H1 (cell line): Measurements from ENCODE around the gene ITIH1. TPM values are rescaled to one million over a fixed set of nuclear protein-coding genes. Genes with fewer than 3 reads are reported as not detected.

Experiments used
- CTCF ChIA-PET: fragments of 300-600 bp; sonication (Branson Sonifier 250); formaldehyde crosslinking; loops from one replicate; lab custom pipeline; 2021; ENCODE audit not compliant: partially characterized antibody; lab: Charles Lee
- POLR2A ChIA-PET: fragments of 300-600 bp; sonication (Branson Sonifier 250); formaldehyde crosslinking; loops from one replicate; lab custom pipeline; 2021; ENCODE audit warnings: inconsistent platforms; ENCODE audit not compliant: partially characterized antibody; lab: Charles Lee
- DNase-seq, 2 experiments: peaks; one replicate each; pipeline versions ENCODE4 v3.0.0 to v3.0.0-alpha.2; 2010 to 2022; ENCODE audit warnings: low spot score in 2 of 2, low read depth in 1 of 2, mixed read lengths in 1 of 2
- FAIRE-seq: peaks from 2 replicates; lab custom pipeline; 2011; peaks lifted over from hg19 to GRCh38; lab: Jason Lieb, UNC
- H2AFZ ChIP-seq: 2 replicates; pipeline ENCODE4 v1.8.1; 2012; ENCODE audit warnings: low read length, inconsistent platforms
- H2AK5ac ChIP-seq: 2 replicates; pipeline ENCODE4 v1.6.1; 2013; ENCODE audit warnings: low read depth, low read length
- H2BK120ac ChIP-seq: replicated peaks from 2 replicates; pipeline ENCODE3; 2013; ENCODE audit warnings: low read depth, low read length, inconsistent platforms
- H2BK12ac ChIP-seq: 2 replicates; pipeline ENCODE4 v1.6.1; 2013; ENCODE audit warnings: low read depth, low read length
- H2BK15ac ChIP-seq: 2 replicates; pipeline ENCODE4 v1.6.1; 2013; ENCODE audit warnings: low read length
- H2BK20ac ChIP-seq: 2 replicates; pipeline ENCODE4 v1.6.1; 2013; ENCODE audit warnings: low read length
- H2BK5ac ChIP-seq: 2 replicates; pipeline ENCODE4 v1.6.1; 2013; ENCODE audit warnings: low read depth, low read length
- H3K14ac ChIP-seq: 2 replicates; pipeline ENCODE4 v1.6.1; 2013; ENCODE audit warnings: inconsistent platforms; ENCODE audit not compliant: insufficient read length
- H3K18ac ChIP-seq: 2 replicates; pipeline ENCODE4 v1.6.1; 2013; ENCODE audit warnings: low read length; ENCODE audit errors: extremely low read depth
- H3K23ac ChIP-seq: 2 replicates; pipeline ENCODE4 v1.6.1; 2013; ENCODE audit warnings: inconsistent platforms; ENCODE audit not compliant: insufficient read length
- H3K23me2 ChIP-seq: 2 replicates; pipeline ENCODE4 v1.6.1; 2013; ENCODE audit warnings: low read depth, low read length
- H3K27ac ChIP-seq: 2 replicates; pipeline ENCODE4 v1.6.1; 2011; ENCODE audit warnings: low read depth, low read length, inconsistent platforms
- H3K27me3 ChIP-seq, 4 experiments: replicated peaks in 1 of 4; 1 replicate in 1 of 4; 2 replicates in 3 of 4; pipeline versions ENCODE4 v1.6.1 to v1.8.1; 2011 to 2013; ENCODE audit warnings: low read length in 3 of 4, mild to moderate bottlenecking in 3 of 4, inconsistent platforms in 2 of 4, mixed read lengths in 2 of 4, moderate library complexity in 1 of 4; ENCODE audit not compliant: control insufficient read depth in 3 of 4, insufficient read depth in 3 of 4; ENCODE audit errors: extremely low read depth in 1 of 4
- H3K36me3 ChIP-seq, 4 experiments: 2 replicates each; pipeline versions ENCODE4 v1.6.1 to v1.8.1; 2011 to 2013; ENCODE audit warnings: mild to moderate bottlenecking in 4 of 4, low read length in 3 of 4, moderate library complexity in 2 of 4, control low read depth in 1 of 4, inconsistent platforms in 1 of 4; ENCODE audit not compliant: insufficient read depth in 4 of 4, control insufficient read depth in 2 of 4
- H3K4ac ChIP-seq: replicated peaks from 2 replicates; pipeline ENCODE3; 2013; ENCODE audit warnings: low read length, low read depth, mixed read lengths, inconsistent platforms; ENCODE audit not compliant: insufficient read length
- H3K4me1 ChIP-seq, 4 experiments: replicated peaks in 1 of 4; 1 replicate in 1 of 4; 2 replicates in 3 of 4; pipeline versions ENCODE4 v1.6.1 to v1.8.1; 2011 to 2013; ENCODE audit warnings: low read length in 3 of 4, inconsistent platforms in 2 of 4, mixed read lengths in 1 of 4; ENCODE audit not compliant: insufficient read depth in 4 of 4, control insufficient read depth in 3 of 4
- H3K4me2 ChIP-seq, 2 experiments: 2 replicates each; pipeline versions ENCODE4 v1.6.1 to v1.8.1; 2011 to 2013; ENCODE audit warnings: low read depth in 2 of 2, low read length in 2 of 2, control low read depth in 1 of 2, inconsistent platforms in 1 of 2, mild to moderate bottlenecking in 1 of 2; ENCODE audit not compliant: insufficient read depth in 1 of 2
- H3K4me3 ChIP-seq, 4 experiments: fragments of 200-600, 300-600 bp in 1 of 4; sonication (generic), shearing (Covaris generic), sonication (Bioruptor Twin) in 1 of 4; 2 replicates each; pipeline versions ENCODE4 v1.5.1 to v1.8.1; 2011 to 2016; ENCODE audit warnings: low read length in 4 of 4, low read depth in 3 of 4, control low read depth in 2 of 4, inconsistent platforms in 2 of 4, mild to moderate bottlenecking in 2 of 4, mixed read lengths in 1 of 4, moderate library complexity in 1 of 4; ENCODE audit not compliant: insufficient read depth in 2 of 4; ENCODE audit errors: extremely low read depth in 1 of 4
- H3K56ac ChIP-seq: replicated peaks from 2 replicates; pipeline ENCODE3; 2013; ENCODE audit warnings: low read depth, mild to moderate bottlenecking, mixed read lengths, low read length, inconsistent platforms; ENCODE audit not compliant: insufficient read length
- H3K79me1 ChIP-seq: 2 replicates; pipeline ENCODE4 v1.6.1; 2013; ENCODE audit warnings: low read depth, low read length, control low read depth
- H3K79me2 ChIP-seq, 2 experiments: 2 replicates each; pipeline versions ENCODE4 v1.6.1 to v1.8.1; 2012 to 2013; ENCODE audit warnings: low read length in 2 of 2, mild to moderate bottlenecking in 2 of 2, inconsistent platforms in 1 of 2; ENCODE audit not compliant: insufficient read depth in 2 of 2, control insufficient read depth in 1 of 2
- H3K9ac ChIP-seq, 4 experiments: replicated peaks in 1 of 4; 1 replicate in 1 of 4; 2 replicates in 3 of 4; pipeline versions ENCODE4 v1.6.1 to v1.8.1; 2011 to 2013; ENCODE audit warnings: low read depth in 3 of 4, low read length in 3 of 4, control low read depth in 2 of 4, mild to moderate bottlenecking in 2 of 4, moderate library complexity in 2 of 4, inconsistent platforms in 1 of 4; ENCODE audit errors: extremely low read depth in 1 of 4
- H3K9me3 ChIP-seq, 2 experiments: 2 replicates each; pipeline versions ENCODE4 v1.6.1 to v1.8.1; 2012 to 2013; ENCODE audit warnings: mild to moderate bottlenecking in 2 of 2, moderate library complexity in 2 of 2, control low read depth in 1 of 2, inconsistent platforms in 1 of 2, low read depth in 1 of 2, low read length in 1 of 2, mixed read lengths in 1 of 2; ENCODE audit not compliant: insufficient read depth in 2 of 2
- H4K20me1 ChIP-seq, 2 experiments: replicated peaks in 1 of 2; 2 replicates each; pipeline versions ENCODE3 to v1.8.1; 2011 to 2013; ENCODE audit warnings: inconsistent platforms in 2 of 2, low read length in 2 of 2, mild to moderate bottlenecking in 1 of 2; ENCODE audit not compliant: insufficient read depth in 2 of 2, control insufficient read depth in 1 of 2
- H4K5ac ChIP-seq: 2 replicates; pipeline ENCODE4 v1.6.1; 2013; ENCODE audit warnings: low read length, low read depth, mixed read lengths, inconsistent platforms; ENCODE audit not compliant: insufficient read length
- H4K8ac ChIP-seq: 2 replicates; pipeline ENCODE4 v1.8.0; 2013; ENCODE audit warnings: mild to moderate bottlenecking, moderate library complexity, low read length, inconsistent platforms; ENCODE audit not compliant: insufficient read depth; ENCODE audit errors: extremely low read depth
- H4K91ac ChIP-seq: replicated peaks from 2 replicates; pipeline ENCODE3; 2013; ENCODE audit warnings: low read length, mixed read lengths, inconsistent platforms; ENCODE audit not compliant: insufficient read length
- CBX5 ChIP-seq: fragments of 300-800, 300-1000 bp; sonication (generic); IDR thresholded peaks from 2 replicates; pipeline ENCODE4 v1.7.1; 2016; ENCODE audit warnings: antibody characterized with exemption, low read length, low read depth
- CBX8 ChIP-seq: fragments of 300-800, 300-1000 bp; sonication (generic); IDR thresholded peaks from 2 replicates; pipeline ENCODE4 v1.7.1; 2016; ENCODE audit warnings: low read depth, low read length, borderline replicate concordance
- CREB1 ChIP-seq: IDR thresholded peaks from 2 replicates; pipeline ENCODE4 v1.6.1; 2012; ENCODE audit warnings: inconsistent platforms
- GABPA ChIP-seq: IDR thresholded peaks from 2 replicates; pipeline ENCODE4 v1.6.1; 2011; ENCODE audit warnings: mild to moderate bottlenecking, low read length, moderate library complexity, borderline replicate concordance; ENCODE audit not compliant: insufficient read depth
- GTF2F1 ChIP-seq: IDR thresholded peaks from 2 replicates; pipeline ENCODE4 v1.6.1; 2012; ENCODE audit warnings: low read depth, low read length, improper control_type of control experiment, borderline replicate concordance
- RNF2 ChIP-seq: fragments of 200-900, 300-1000 bp; sonication (generic); IDR thresholded peaks from 2 replicates; pipeline ENCODE4 v1.7.1; 2016; ENCODE audit warnings: borderline replicate concordance, low read depth, mild to moderate bottlenecking, antibody characterized with exemption, low read length; ENCODE audit not compliant: poor library complexity, severe bottlenecking; ENCODE audit errors: missing control alignments
- USF2 ChIP-seq: IDR thresholded peaks from 2 replicates; pipeline ENCODE4 v1.6.1; 2011; ENCODE audit warnings: low read length, improper control_type of control experiment
- WGBS, 2 experiments: shearing (Covaris generic) in 1 of 2; methylation state at CpG; one replicate each; pipeline versions ENCODE4 v1.1.6 to v1.1.7; 2013 to 2015; ENCODE audit warnings: low lambda C conversion rate in 2 of 2, mixed read lengths in 2 of 2, inconsistent platforms in 1 of 2, low coverage in 1 of 2, missing lambda C conversion rate in 1 of 2; ENCODE audit not compliant: insufficient replicate concordance in 2 of 2, insufficient coverage in 1 of 2, insufficient read length in 1 of 2; ENCODE audit errors: extremely low coverage in 1 of 2, missing lambda C conversion rate in 1 of 2; 5-methylcytosine and 5-hydroxymethylcytosine counted together
- polyA plus RNA-seq, 7 experiments: library from polyadenylated mRNA; depleted of rRNA in 3 of 7; stranded (reverse) in 5 of 7; unstranded in 2 of 7; fragments of >200 nt in 5 of 7; fragments of 200-250 nt in 2 of 7; gene quantifications; 1 replicate in 5 of 7; 2 replicates in 1 of 7; 4 replicates in 1 of 7; pipeline versions ENCODE4 v1.2.1 to v1.2.3, GENCODE V29; 2011 to 2013; ENCODE audit warnings: missing spikeins in 2 of 7, mixed read lengths in 2 of 7
- total RNA-seq: library from RNA; stranded (reverse); fragmentation: NEBNext Ultra II Directional; extraction: Animal tissue kit (Norgen Biotek cat#: 25700); gene quantifications from 2 replicates; pipeline ENCODE4 v1.2.1, GENCODE V29; 2021

The ITIH1 gene
- total and polyA plus RNA-seq, 2 of the 8 experiments (the other 6 are each of a cell fraction or from before 2014, with no cell fraction given): not detected

- FAIRE-seq: no peak
- H3K9me3 ChIP-seq: no peaks in the 10 kb centered on the region
- no peak overlapping the region for H3K27ac ChIP-seq
- H3K27me3 ChIP-seq: no peaks in the 10 kb centered on the region
- H3K23ac ChIP-seq: no peak overlapping the region
- no peak for DNase-seq
- no peak overlapping the region for H2BK20ac ChIP-seq
- TF ChIP-seq CREB1 (no peak), GTF2F1 (no peak), RNF2 (no peak), GABPA (no peak), USF2 (no peak), CBX8 (no peak), CBX5 (no peak)
- ChIA-PET CTCF (interaction anchor here (0.6 to 4.7 kb wide), 8 partner anchors 8 to 382 kb away, joined by 3 to 24 read pairs (median 3); no protein-coding TSS in a partner anchor), POLR2A (interaction anchor here (1.2 kb wide), 1 partner anchor 9 kb away, joined by 8 read pairs; no protein-coding TSS in a partner anchor)
- 80% methylated on average over 3 of the region's 3 CpGs; no CpG with 5 or more reads in 1 of the 2 experiments for WGBS, 2 experiments
- H3K36me3 ChIP-seq: no peaks in the 10 kb centered on the region
- no peak overlapping the region for H4K91ac ChIP-seq
- no peak overlapping the region for H3K14ac ChIP-seq
- H2BK15ac ChIP-seq: no peak overlapping the region
- H2AFZ ChIP-seq: no peak overlapping the region
- H4K20me1 ChIP-seq: no peaks in the 10 kb centered on the region
- H3K4me3 ChIP-seq: no peak overlapping the region
- H3K4me2 ChIP-seq: no peak overlapping the region
- no peak overlapping the region for H2BK120ac ChIP-seq
- no peaks in the 10 kb centered on the region for H3K79me1 ChIP-seq
- H2BK5ac ChIP-seq: no peak overlapping the region
- H3K23me2 ChIP-seq: no peaks in the 10 kb centered on the region
- H3K79me2 ChIP-seq: no peaks in the 10 kb centered on the region
- H3K18ac ChIP-seq: no peak overlapping the region
- H3K4ac ChIP-seq: no peak overlapping the region
- H4K5ac ChIP-seq: no peak overlapping the region
- H3K56ac ChIP-seq: no peak overlapping the region
- H3K9ac ChIP-seq: no peak overlapping the region
- no peak overlapping the region for H2AK5ac ChIP-seq
- peaks cover 0 to 7% (median 2%) of the 10 kb centered on the region in 4 experiments; a peak in 2 of 7 replicates for H3K4me1 ChIP-seq
- peak overlapping the region; percentile 53; the same call in 1 of the 2 replicates for H4K8ac ChIP-seq
- no peak overlapping the region for H2BK12ac ChIP-seq
These were observed 52.1 kb downstream of the ITIH1 start for GRCh38 chr3:52829482-52829881.
